Fibroblast of lung (primary cell): Measurements from ENCODE around the gene LRRC55. TPM values are rescaled to one million over a fixed set of nuclear protein-coding genes. Genes with fewer than 3 reads are reported as not detected.

ENCODE experiments used
- DNase-seq, 2 donors: peaks; one replicate each; pipeline versions ENCODE4 v3.0.0 to v3.0.0-alpha.2; 2010; ENCODE audit warnings: low read depth in 2 of 2
- H2AFZ ChIP-seq: 2 replicates; pipeline ENCODE4 v1.5.1; 2012; ENCODE audit warnings: low read length, control low read depth, inconsistent platforms
- H3K27ac ChIP-seq: 2 replicates; pipeline ENCODE4 v1.5.1; 2011; ENCODE audit warnings: low read length, control low read depth; ENCODE audit not compliant: insufficient read depth
- H3K27me3 ChIP-seq: 2 replicates; pipeline ENCODE4 v1.5.1; 2011; ENCODE audit warnings: mild to moderate bottlenecking, low read length; ENCODE audit not compliant: control insufficient read depth, insufficient read depth
- H3K36me3 ChIP-seq: 2 replicates; pipeline ENCODE4 v1.5.1; 2011; ENCODE audit warnings: low read length; ENCODE audit not compliant: control insufficient read depth, insufficient read depth
- H3K4me1 ChIP-seq: 2 replicates; pipeline ENCODE4 v1.5.1; 2011; ENCODE audit warnings: low read length; ENCODE audit not compliant: control insufficient read depth, insufficient read depth; ENCODE audit errors: extremely low read depth
- H3K4me2 ChIP-seq: 2 replicates; pipeline ENCODE4 v1.5.1; 2011; ENCODE audit warnings: low read length, control low read depth; ENCODE audit not compliant: insufficient read depth; ENCODE audit errors: extremely low read depth
- H3K4me3 ChIP-seq, 4 experiments: fragments of 200-600 bp in 1 of 4; sonication (generic) in 1 of 4; replicated peaks in 1 of 4; 2 replicates each; pipeline ENCODE4 v1.5.1; 2011 to 2016; ENCODE audit warnings: low read length in 4 of 4, low read depth in 3 of 4, mild to moderate bottlenecking in 3 of 4, control low read depth in 2 of 4, inconsistent platforms in 1 of 4, mixed read lengths in 1 of 4; ENCODE audit not compliant: insufficient read depth in 1 of 4; ENCODE audit errors: control extremely low read depth in 1 of 4
- H3K79me2 ChIP-seq: 2 replicates; pipeline ENCODE4 v1.5.1; 2012; ENCODE audit warnings: mild to moderate bottlenecking, low read length, inconsistent platforms; ENCODE audit not compliant: control insufficient read depth, insufficient read depth
- H3K9ac ChIP-seq: 2 replicates; pipeline ENCODE4 v1.5.1; 2011; ENCODE audit warnings: mild to moderate bottlenecking, low read length, control low read depth; ENCODE audit not compliant: insufficient read depth
- H3K9me3 ChIP-seq: 2 replicates; pipeline ENCODE4 v1.5.1; 2012; ENCODE audit warnings: low read depth, low read length; ENCODE audit not compliant: control insufficient read depth, insufficient read depth
- H4K20me1 ChIP-seq: 2 replicates; pipeline ENCODE4 v1.5.1; 2011; ENCODE audit warnings: low read length; ENCODE audit not compliant: control insufficient read depth, insufficient read depth; ENCODE audit errors: extremely low read depth
- CTCF ChIP-seq, 2 donors: IDR thresholded peaks in 1 of 2; conservative IDR thresholded peaks in 1 of 2; 1 replicate in 1 of 2; 2 replicates in 1 of 2; pipeline ENCODE4 v1.5.1; 2011 to 2012; ENCODE audit warnings: low read length in 2 of 2, control low read depth in 1 of 2, inconsistent platforms in 1 of 2, low read depth in 1 of 2, mild to moderate bottlenecking in 1 of 2
- EZH2 ChIP-seq: IDR thresholded peaks from 2 replicates; pipeline ENCODE4 v1.5.1; 2012; ENCODE audit warnings: low read length, control low read depth, mild to moderate bottlenecking; ENCODE audit errors: missing control alignments
- polyA plus RNA-seq, 2 donors: library from polyadenylated mRNA; depleted of rRNA in 1 of 2; stranded (reverse) in 1 of 2; unstranded in 1 of 2; fragments of >200 nt; gene quantifications; 2 replicates each; pipeline ENCODE4 v1.2.1, GENCODE V29; 2011 to 2012; ENCODE audit warnings: missing spikeins in 1 of 2
- total RNA-seq: library from RNA; depleted of rRNA; stranded (reverse); fragments of >200 nt; gene quantifications from 2 replicates; pipeline ENCODE4 v1.2.1, GENCODE V29; 2014

LRRC55 gene
- total and polyA plus RNA-seq, 2 donors (not counting 1 experiment from before 2014, with no cell fraction given) = not detected

GRCh38 chr11:57135020-57135751, 46.6 kb upstream of the LRRC55 start:
- no peak overlapping the region for H3K4me3 ChIP-seq
- H2AFZ ChIP-seq = no peak overlapping the region
- TF ChIP-seq CTCF (conservative IDR thresholded peaks at IDR 0.05 in 1 of 2, IDR thresholded peaks at IDR 0.05 in 1 of 2; ENCODE audit: low read depth in 1 of 2, low read length in 2 of 2) (no peak), EZH2 (no peak)
- DNase-seq = no peak
- no peaks in the 10 kb centered on the region for H3K79me2 ChIP-seq
- H3K4me2 ChIP-seq = no peak overlapping the region
- H4K20me1 ChIP-seq = no peaks in the 10 kb centered on the region
- H3K36me3 ChIP-seq = no peaks in the 10 kb centered on the region
- H3K4me1 ChIP-seq = no peaks in the 10 kb centered on the region
- no peaks in the 10 kb centered on the region for H3K9me3 ChIP-seq
- no peak overlapping the region for H3K9ac ChIP-seq
- H3K27ac ChIP-seq = no peak overlapping the region
- H3K27me3 ChIP-seq = no peaks in the 10 kb centered on the region

GRCh38 chr11:57140568-57140967, 41.2 kb upstream of the LRRC55 start:
- H3K36me3 ChIP-seq = no peaks in the 10 kb centered on the region
- no peak overlapping the region for H3K4me3 ChIP-seq
- no peak overlapping the region for H3K27ac ChIP-seq
- no peaks in the 10 kb centered on the region for H3K79me2 ChIP-seq
- H3K9ac ChIP-seq = no peak overlapping the region
- TF ChIP-seq EZH2 = no peak
- H3K9me3 ChIP-seq = no peaks in the 10 kb centered on the region
- H4K20me1 ChIP-seq = no peaks in the 10 kb centered on the region
- H3K4me1 ChIP-seq = no peaks in the 10 kb centered on the region
- no peaks in the 10 kb centered on the region for H3K27me3 ChIP-seq
- H3K4me2 ChIP-seq = no peak overlapping the region
- H2AFZ ChIP-seq = no peak overlapping the region
- no peak for DNase-seq

- H3K27ac ChIP-seq = no peak overlapping the region
- no peak overlapping the region for H2AFZ ChIP-seq
Observed at GRCh38 chr11:57143459-57143858, 38.3 kb upstream of the LRRC55 start.

More at GRCh38 chr11:57143459-57143858, 38.3 kb upstream of the LRRC55 start:
- Histone ChIP-seq H4K20me1 (no peaks in the 10 kb centered on the region), H3K4me1 (no peaks in the 10 kb centered on the region), H3K9me3 (no peaks in the 10 kb centered on the region), H3K4me3 (no peak overlapping the region), H3K9ac (no peak overlapping the region), H3K36me3 (no peaks in the 10 kb centered on the region), H3K4me2 (no peak overlapping the region), H3K27me3 (no peaks in the 10 kb centered on the region), H3K79me2 (no peaks in the 10 kb centered on the region)
- DNase-seq = no peak
- TF ChIP-seq CTCF (conservative IDR thresholded peaks at IDR 0.05 in 1 of 2, IDR thresholded peaks at IDR 0.05 in 1 of 2; ENCODE audit: low read depth in 1 of 2, low read length in 2 of 2) (no peak), EZH2 (no peak)
